ENCODE measurements around the gene LETM1. TPM values are rescaled to one million over a fixed set of nuclear protein-coding genes. Genes with fewer than 3 reads are reported as not detected.

The LETM1 gene
- total RNA-seq, 6 donors from 2014 or later, result 31.4 to 98.5 (median 47.8) TPM

- no peaks in the 10 kb centered on the region for H3K27me3 ChIP-seq
- no peak overlapping the region for H3K27ac ChIP-seq
- TF ChIP-seq CTCF (IDR thresholded peaks at IDR 0.05), result peak; percentile 77 to 93 (median 84)
- no peak for TF ChIP-seq EP300 (IDR thresholded peaks at IDR 0.05)
- WGBS, 2 donors, result 17 to 43% methylated on average over 1 to 9 of the region's 15 CpGs
- peak; percentile 63 to 95 for DNase-seq
- H3K4me1 ChIP-seq, result peaks cover 0 to 7% (median 5%) of the 10 kb centered on the region in 4 donors
- ATAC-seq (ENCODE audit: low FRiP score in 2 of 2), result peak; percentile 72 to 79
- H3K36me3 ChIP-seq, result peaks cover 8 to 40% (median 24%) of the 10 kb centered on the region in 4 donors
- H3K9me3 ChIP-seq, result no peaks in the 10 kb centered on the region
- no peak overlapping the region for H3K4me3 ChIP-seq
Measured at GRCh38 chr4:1809754-1810502, 46.0 kb downstream of the LETM1 start.

GRCh38 chr4:1808851-1809753 lies 46.9 kb downstream of the LETM1 start:
- ATAC-seq (ENCODE audit: low FRiP score in 2 of 2), result no peak
- no peaks in the 10 kb centered on the region for H3K9me3 ChIP-seq

GRCh38 chr4:1808396-1808795 lies 47.6 kb downstream of the LETM1 start:
- no peak for ATAC-seq (ENCODE audit: low FRiP score in 2 of 2)
- H3K36me3 ChIP-seq, result peaks cover 0 to 37% (median 19%) of the 10 kb centered on the region in 4 donors
- TF ChIP-seq CTCF (IDR thresholded peaks at IDR 0.05), result no peak
- no peak for TF ChIP-seq POLR2AphosphoS5 (IDR thresholded peaks at IDR 0.05)
- TF ChIP-seq EP300 (IDR thresholded peaks at IDR 0.05), result no peak
- TF ChIP-seq POLR2A (IDR thresholded peaks at IDR 0.05), result no peak
- H3K4me3 ChIP-seq, result no peak overlapping the region
- peaks cover 0 to 7% (median 4%) of the 10 kb centered on the region in 4 donors for H3K4me1 ChIP-seq
- DNase-seq, result no peak
- WGBS, 2 donors, result 81 to 82% methylated on average over 6 of the region's 6 CpGs
- H3K27ac ChIP-seq, result no peak overlapping the region
- H3K27me3 ChIP-seq, result no peaks in the 10 kb centered on the region
- no peaks in the 10 kb centered on the region for H3K9me3 ChIP-seq

More at GRCh38 chr4:1808851-1809753, 46.9 kb downstream of the LETM1 start:
- peaks cover under 1 to 39% (median 20%) of the 10 kb centered on the region in 4 donors for H3K36me3 ChIP-seq
- no peaks in the 10 kb centered on the region for H3K27me3 ChIP-seq
- no peak overlapping the region for H3K4me3 ChIP-seq
- H3K27ac ChIP-seq, result no peak overlapping the region
- WGBS, 2 donors, result 62 to 74% methylated on average over 4 to 11 of the region's 11 CpGs
- DNase-seq, result no peak
- peaks cover 0 to 7% (median 5%) of the 10 kb centered on the region in 4 donors for H3K4me1 ChIP-seq
- TF ChIP-seq CTCF (IDR thresholded peaks at IDR 0.05), result no peak
- no peak for TF ChIP-seq POLR2AphosphoS5 (IDR thresholded peaks at IDR 0.05)
- TF ChIP-seq EP300 (IDR thresholded peaks at IDR 0.05), result no peak
- no peak for TF ChIP-seq POLR2A (IDR thresholded peaks at IDR 0.05)

- DNase-seq, result peak in 1 of 2 donors; percentile 70
Measured at GRCh38 chr4:1807332-1807777, 48.6 kb downstream of the LETM1 start.

More at GRCh38 chr4:1807332-1807777, 48.6 kb downstream of the LETM1 start:
- no peak overlapping the region for H3K27ac ChIP-seq
- H3K4me1 ChIP-seq, result no peaks in the 10 kb centered on the region
- no peak overlapping the region for H3K4me3 ChIP-seq
- no peaks in the 10 kb centered on the region for H3K9me3 ChIP-seq
- WGBS, 2 donors, result 91 to 94% methylated on average over 5 to 16 of the region's 16 CpGs
- ATAC-seq (ENCODE audit: low FRiP score in 2 of 2), result no peak
- TF ChIP-seq CTCF (IDR thresholded peaks at IDR 0.05), result no peak
- no peak for TF ChIP-seq POLR2AphosphoS5 (IDR thresholded peaks at IDR 0.05)
- TF ChIP-seq EP300 (IDR thresholded peaks at IDR 0.05), result no peak
- no peak for TF ChIP-seq POLR2A (IDR thresholded peaks at IDR 0.05)
- peaks cover 0 to 32% (median 16%) of the 10 kb centered on the region in 4 donors for H3K36me3 ChIP-seq
- no peaks in the 10 kb centered on the region for H3K27me3 ChIP-seq

Measured in upper lobe of left lung (tissue), 6 donors.